Stomach (tissue), 9 donors: ENCODE measurements around the gene MARCHF11. TPM values are rescaled to one million over a fixed set of nuclear protein-coding genes. Genes with fewer than 3 reads are reported as not detected.

Experiments
- DNase-seq, 2 donors: peaks; one replicate each; pipeline versions ENCODE4 v3.0.0 to v3.0.0-alpha.2; 2013 to 2019
- H3K27ac ChIP-seq, 5 donors: fragments of 200-600 bp in 4 of 5; sonication (generic) in 4 of 5; one replicate each; pipeline ENCODE4 v1.5.1; 2013 to 2019; ENCODE audit warnings: mild to moderate bottlenecking in 1 of 5, moderate library complexity in 1 of 5
- H3K27me3 ChIP-seq, 3 donors: fragments of 200-600 bp; sonication (generic); one replicate each; pipeline ENCODE4 v1.5.1; 2017 to 2019; ENCODE audit warnings: mixed run types in 1 of 3
- H3K36me3 ChIP-seq, 4 donors: fragments of 200-600 bp; sonication (generic); 1 replicate in 3 of 4; 2 replicates in 1 of 4; pipeline ENCODE4 v1.5.1; 2016 to 2019
- H3K4me1 ChIP-seq, 4 donors: fragments of 200-600 bp; sonication (generic); one replicate each; pipeline ENCODE4 v1.5.1; 2016 to 2019
- H3K4me3 ChIP-seq, 4 donors: fragments of 200-600 bp; sonication (generic) in 3 of 4; one replicate each; pipeline ENCODE4 v1.5.1; 2016 to 2019; ENCODE audit warnings: mild to moderate bottlenecking in 1 of 4
- H3K9me3 ChIP-seq, 4 donors: fragments of 200-600 bp; sonication (generic); one replicate each; pipeline ENCODE4 v1.5.1; 2016 to 2019
- CTCF ChIP-seq, 7 experiments: fragments of 450-650 bp in 4 of 7; fragments of 200-600 bp in 3 of 7; sonication (generic) in 3 of 7; IDR thresholded peaks; one replicate each; pipeline ENCODE4 v1.5.1; 2016 to 2019; ENCODE audit warnings: antibody characterized with exemption in 7 of 7, control low read depth in 2 of 7, mild to moderate bottlenecking in 1 of 7
- EP300 ChIP-seq: sonication (generic); formaldehyde crosslinking; IDR thresholded peaks from one replicate; pipeline ENCODE4 v1.6.1; 2017; ENCODE audit warnings: antibody characterized with exemption
- POLR2A ChIP-seq, 4 donors: fragments of 450-650 bp; IDR thresholded peaks; one replicate each; pipeline ENCODE4 v1.6.1; 2016; ENCODE audit warnings: antibody characterized with exemption in 4 of 4, control low read depth in 2 of 4, mild to moderate bottlenecking in 1 of 4, moderate library complexity in 1 of 4
- POLR2AphosphoS5 ChIP-seq, 3 donors: sonication (generic); formaldehyde crosslinking; IDR thresholded peaks; one replicate each; pipeline ENCODE4 v1.6.1; 2016; ENCODE audit warnings: antibody characterized with exemption in 3 of 3
- WGBS, 5 donors: extraction: QIAGEN DNeasy Blood & Tissue Kit in 3 of 5; methylation state at CpG; one replicate each; pipeline versions ENCODE4 v1.1.5 to v1.1.7; 2013 to 2018; 5-methylcytosine and 5-hydroxymethylcytosine counted together
- intact Hi-C: fragments of 100-400 bp; cut with DNase I; formaldehyde crosslinking; loops from one replicate; pipeline ENCODE4 v1.15.1; 2023; ENCODE audit warnings: low total_unique reads
- polyA plus RNA-seq, 3 donors: library from polyadenylated mRNA; stranded (reverse); fragments of 200-250 nt; gene quantifications; one replicate each; pipeline ENCODE4 v1.2.3, GENCODE V29; 2013
- total RNA-seq, 5 donors: library from RNA; depleted of rRNA; stranded (reverse); fragments of >200 nt; gene quantifications; one replicate each; pipeline versions ENCODE4 v1.1.0 to v1.2.3, GENCODE V29; 2014 to 2016
- donor health status: healthy with polysubstance abuse.
- donor health status: Bipolar disorder and iron deficiency.
- donor health status: healthy.

The MARCHF11 gene
- total and polyA plus RNA-seq, 8 donors, result not detected

DNA sequence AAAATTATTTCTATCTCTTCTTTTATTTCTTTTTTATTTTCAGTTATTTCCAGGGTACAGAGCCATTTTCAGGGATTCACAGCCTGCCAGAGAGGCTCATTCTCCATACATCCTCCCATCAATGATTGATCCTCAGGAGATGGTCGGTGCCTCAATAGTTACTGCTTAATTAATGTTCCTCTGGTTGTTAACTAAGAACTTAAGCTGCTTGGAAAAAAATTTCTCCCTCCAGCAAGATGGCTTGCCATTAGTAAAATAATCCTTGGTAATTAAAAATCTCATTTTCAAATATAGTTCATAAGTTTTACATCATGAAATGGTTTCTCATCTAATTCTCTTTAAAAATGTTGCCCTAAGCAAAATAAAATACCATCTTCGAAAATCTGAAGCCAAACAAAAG, 20.0 kb downstream of the MARCHF11 start:
- TF ChIP-seq CTCF (IDR thresholded peaks at IDR 0.05) (no peak), POLR2A (IDR thresholded peaks at IDR 0.05) (no peak), EP300 (no peak), POLR2AphosphoS5 (IDR thresholded peaks at IDR 0.05) (no peak)
- Histone ChIP-seq H3K4me1 (no peaks in the 10 kb centered on the region), H3K27ac (no peak overlapping the region), H3K36me3 (no peaks in the 10 kb centered on the region), H3K9me3 (no peaks in the 10 kb centered on the region), H3K4me3 (no peak overlapping the region), H3K27me3 (no peaks in the 10 kb centered on the region)
- no peak for DNase-seq
- intact Hi-C loops, result loop anchor here (10.0 kb wide), 1 partner anchor 1045 kb away; no protein-coding TSS in a partner anchor
- WGBS, 5 donors, result 58 to 85% (median 80%) methylated on average over 2 of the region's 2 CpGs

GRCh38 chr5:16156152-16156551, 23.4 kb downstream of the MARCHF11 start:
- no peak overlapping the region for H3K4me3 ChIP-seq
- H3K27me3 ChIP-seq, result no peaks in the 10 kb centered on the region
- H3K27ac ChIP-seq, result no peak overlapping the region
- WGBS, 5 donors, result 83 to 91% (median 86%) methylated on average over 1 of the region's 1 CpG
- TF ChIP-seq POLR2A (IDR thresholded peaks at IDR 0.05), result no peak
- no peak for TF ChIP-seq EP300
- TF ChIP-seq CTCF (IDR thresholded peaks at IDR 0.05), result no peak
- no peak for TF ChIP-seq POLR2AphosphoS5 (IDR thresholded peaks at IDR 0.05)
- DNase-seq, result no peak
- intact Hi-C loops, result loop anchor here (10.0 kb wide), 1 partner anchor 1049 kb away; no protein-coding TSS in a partner anchor
- no peaks in the 10 kb centered on the region for H3K36me3 ChIP-seq
- no peaks in the 10 kb centered on the region for H3K4me1 ChIP-seq
- H3K9me3 ChIP-seq, result no peaks in the 10 kb centered on the region

GRCh38 chr5:16152601-16153568, 26.7 kb downstream of the MARCHF11 start:
- WGBS, 5 donors, result 36 to 39% (median 37%) methylated on average over 3 of the region's 3 CpGs
- Histone ChIP-seq H3K27ac (no peak overlapping the region), H3K36me3 (no peaks in the 10 kb centered on the region), H3K4me3 (no peak overlapping the region), H3K9me3 (peaks cover 0 to 6% (median 2%) of the 10 kb centered on the region in 4 donors), H3K4me1 (no peaks in the 10 kb centered on the region), H3K27me3 (no peaks in the 10 kb centered on the region)
- intact Hi-C loops, result loop anchor here (10.0 kb wide), 1 partner anchor 1052 kb away; no protein-coding TSS in a partner anchor
- no peak for DNase-seq
- TF ChIP-seq CTCF (IDR thresholded peaks at IDR 0.05) (no peak), POLR2AphosphoS5 (IDR thresholded peaks at IDR 0.05) (no peak), EP300 (no peak), POLR2A (IDR thresholded peaks at IDR 0.05) (no peak)

GRCh38 chr5:16149621-16150020, 30.0 kb downstream of the MARCHF11 start:
- no peak for DNase-seq
- H3K27ac ChIP-seq, result no peak overlapping the region
- H3K4me1 ChIP-seq, result no peaks in the 10 kb centered on the region
- peaks cover 0 to 6% (median 3%) of the 10 kb centered on the region in 4 donors for H3K9me3 ChIP-seq
- 69 to 84% (median 75%) methylated on average over 3 of the region's 3 CpGs for WGBS, 5 donors
- no peak overlapping the region for H3K4me3 ChIP-seq
- TF ChIP-seq EP300 (no peak), POLR2AphosphoS5 (IDR thresholded peaks at IDR 0.05) (no peak)
- H3K27me3 ChIP-seq, result no peaks in the 10 kb centered on the region
- H3K36me3 ChIP-seq, result no peaks in the 10 kb centered on the region
- intact Hi-C loops, result loop anchor here (10.0 kb wide), 1 partner anchor 1055 kb away; no protein-coding TSS in a partner anchor
